CD4-positive, alpha-beta T cell treated with Interferon alpha-2 for 1 hour (primary cell): Measurements from ENCODE around the gene RPN1.

ENCODE experiments used
- DNase-seq, 2 donors: peaks; one replicate each; pipeline ENCODE4 v3.0.0-alpha.2; 2020 to 2022

The RPN1 gene

GRCh38 chr3:128576290-128576689 lies 74.3 kb downstream of the RPN1 start:
- DNase-seq = no peak

DNA sequence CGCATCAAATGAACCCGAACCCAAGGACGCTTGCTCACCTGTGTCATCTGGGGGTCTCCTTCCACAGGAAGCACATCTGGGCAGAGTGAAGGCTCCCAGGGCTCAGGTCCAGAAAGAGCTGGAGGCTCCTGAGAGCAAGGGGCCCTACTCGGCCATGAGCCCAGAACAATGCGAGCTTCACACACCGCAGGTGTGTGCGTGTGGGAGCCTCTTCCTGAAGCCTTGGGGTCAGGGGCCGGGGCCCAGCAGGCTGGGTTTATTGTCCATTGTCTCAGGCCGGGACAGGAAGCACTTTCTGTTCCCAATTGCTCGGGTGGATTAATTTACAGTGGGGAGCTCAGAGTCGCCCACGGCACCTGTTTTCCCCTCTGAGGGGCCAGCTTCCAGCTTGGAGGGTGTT lies 74.8 kb downstream of the RPN1 start:
- DNase-seq = no peak

- DNase-seq = no peak
These were observed 76.9 kb downstream of the RPN1 start for GRCh38 chr3:128573707-128574162.

- DNase-seq = no peak
These were observed 77.5 kb downstream of the RPN1 start for GRCh38 chr3:128573160-128573559.

DNA sequence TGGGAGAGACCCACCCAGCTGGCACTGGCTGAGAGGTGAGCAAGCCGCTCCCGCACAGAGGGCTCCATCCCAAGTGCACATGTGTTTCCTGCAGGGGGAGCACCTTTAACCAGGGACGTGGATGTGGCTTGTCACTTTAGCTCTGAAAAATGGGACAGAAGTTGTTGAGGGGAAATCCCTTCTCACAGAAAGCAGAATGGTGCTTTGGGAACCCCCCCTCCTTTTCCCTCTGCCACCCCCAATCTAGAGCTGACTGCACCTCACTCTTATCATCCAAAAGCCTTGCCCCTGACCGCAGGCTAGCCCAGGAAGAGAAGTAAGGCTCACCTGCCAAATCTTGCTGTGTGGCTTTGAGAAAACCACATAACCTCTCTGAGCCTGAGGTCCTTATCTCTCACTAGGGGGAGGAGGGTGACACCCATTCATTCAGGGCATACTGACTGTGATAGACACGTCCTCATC lies 77.9 kb downstream of the RPN1 start:
- DNase-seq = peak in 1 of 2 donors; percentile 19

DNA sequence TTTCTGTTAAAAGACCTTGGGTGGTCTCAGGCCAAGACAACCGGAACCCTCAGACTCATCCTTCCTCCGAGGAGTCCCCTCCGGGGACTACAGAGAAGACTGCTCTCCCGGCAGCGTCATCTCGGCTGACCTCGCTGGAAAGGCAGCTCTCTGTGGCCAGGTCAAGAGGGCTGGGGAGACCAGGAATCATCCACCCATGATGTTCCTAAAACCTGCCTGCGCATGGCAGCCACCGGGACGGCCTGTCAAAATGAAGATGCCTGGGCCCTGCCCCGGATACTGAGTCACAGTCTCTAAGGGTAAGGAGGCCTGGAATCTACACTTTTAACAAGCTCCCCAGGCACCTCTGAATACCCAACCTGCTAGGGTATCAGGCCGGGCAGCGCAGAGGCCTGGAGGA lies 78.6 kb downstream of the RPN1 start:
- no peak for DNase-seq
